K562 (cell line): ENCODE measurements around the gene PGPEP1. TPM values are rescaled to one million over a fixed set of nuclear protein-coding genes. Genes with fewer than 3 reads are reported as not detected.

Experiments used
- CHD7 ChIP-seq: fragments of 200-600 bp; sonication (generic); IDR thresholded peaks from one replicate; pipeline ENCODE4 v1.6.1; 2012; ENCODE audit warnings: mild to moderate bottlenecking, low read depth, low read length, inconsistent platforms
- ERF ChIP-seq: fragments of 450-650 bp; formaldehyde crosslinking; IDR thresholded peaks from 2 replicates; pipeline ENCODE4 v1.4.0; 2020; ENCODE audit warnings: mild to moderate bottlenecking, mixed read lengths
- ETV6 ChIP-seq, 3 experiments: fragments of 150-350 bp in 1 of 3; sonication (generic) in 1 of 3; formaldehyde crosslinking in 1 of 3; IDR thresholded peaks; 2 replicates each; pipeline versions ENCODE4 v1.6.1 to v1.8.0; 2014 to 2022; ENCODE audit warnings: borderline replicate concordance in 2 of 3, low read depth in 2 of 3, antibody characterized with exemption in 1 of 3, low read length in 1 of 3, mild to moderate bottlenecking in 1 of 3, missing genetic modification reagents in 1 of 3
- GMEB1 ChIP-seq: fragments of 250-450 bp; sonication (Bioruptor Pico); IDR thresholded peaks from 2 replicates; pipeline ENCODE4 v1.4.0; 2020; ENCODE audit warnings: mild to moderate bottlenecking
- HNRNPK ChIP-seq: fragments of 200-400 bp; formaldehyde crosslinking; IDR thresholded peaks from one replicate; pipeline ENCODE4 v1.6.1; 2018; ENCODE audit warnings: mild to moderate bottlenecking, low read depth, low read length; ENCODE audit not compliant: poor library complexity, severe bottlenecking
- MAX ChIP-seq: sonication (generic); formaldehyde crosslinking; IDR thresholded peaks from 2 replicates; pipeline ENCODE4 v1.9.0; 2022; ENCODE audit warnings: mild to moderate bottlenecking, missing genetic modification reagents
- PML ChIP-seq: IDR thresholded peaks from 2 replicates; pipeline ENCODE4 v1.6.1; 2012; ENCODE audit warnings: low read length, inconsistent platforms
- SIN3A ChIP-seq, 2 experiments: fragments of 150-350 bp in 1 of 2; IDR thresholded peaks; 2 replicates each; pipeline ENCODE4 v1.6.1; 2011 to 2016; ENCODE audit warnings: borderline replicate concordance in 2 of 2, low read depth in 2 of 2, low read length in 2 of 2, mild to moderate bottlenecking in 2 of 2, moderate library complexity in 2 of 2; ENCODE audit not compliant: control insufficient read depth in 1 of 2
- SMAD4 ChIP-seq: fragments of 250-450 bp; sonication (Bioruptor Pico); conservative IDR thresholded peaks from 2 replicates; pipeline ENCODE4 v1.8.0; 2021; ENCODE audit warnings: inconsistent platforms, mild to moderate bottlenecking, moderate library complexity
- ZBTB9 ChIP-seq: fragments of 450-650 bp; formaldehyde crosslinking; IDR thresholded peaks from 2 replicates; pipeline ENCODE4 v1.4.0; 2020; ENCODE audit warnings: mild to moderate bottlenecking, moderate library complexity
- ZNF644 ChIP-seq: fragments of 200-800 bp; sonication (Bioruptor generic); IDR thresholded peaks from 2 replicates; pipeline ENCODE4 v1.6.1; 2016; ENCODE audit warnings: low read depth, missing genetic modification characterization, missing compliant biosample characterization
- polyA plus RNA-seq, 8 experiments: library from polyadenylated mRNA; depleted of rRNA in 4 of 8; stranded (reverse) in 5 of 8; unstranded in 3 of 8; fragments of >200 nt; fragmentation: Nextera tagmentation in 2 of 8; fragmentation: Illumina TruSeq in 1 of 8; extraction: Ambion mirVana in 2 of 8; extraction: Trizol in 1 of 8; gene quantifications; 2 replicates each; pipeline versions ENCODE4 v1.2.1 to v1.2.3, GENCODE V29; 2011 to 2014; ENCODE audit warnings: inconsistent platforms in 1 of 8, missing spikeins in 1 of 8
- total RNA-seq, 7 experiments: library from RNA; depleted of rRNA in 6 of 7; stranded (reverse); fragments of >200 nt in 6 of 7; fragmentation: Illumina TruSeq in 2 of 7; extraction: Trizol in 2 of 7; gene quantifications; 2 replicates each; pipeline versions ENCODE4 v1.2.1 to v1.2.3, GENCODE V29; 2011 to 2021; ENCODE audit warnings: low replicate concordance in 1 of 7

PGPEP1 gene
- total and polyA plus RNA-seq, 9 of the 15 experiments (the other 6 are each of a cell fraction or from before 2014, with no cell fraction given) = 10.0 to 69.6 (median 33.5) TPM

- peak; percentile 92 for TF ChIP-seq MAX
- TF ChIP-seq CHD7 = no peak
- TF ChIP-seq ZNF644 (tag) = peak; percentile 75
- TF ChIP-seq SIN3A (IDR thresholded peaks at IDR 0.05; ENCODE audit: borderline replicate concordance in 2 of 2, control insufficient read depth in 1 of 2, low read depth in 2 of 2, low read length in 2 of 2) = peak; percentile 49 to 73; a peak in 1 of 4 replicates
- TF ChIP-seq PML = no peak
- TF ChIP-seq GMEB1 = peak; percentile 92
- TF ChIP-seq ERF (CRISPR knock-in tag) = peak; percentile 46; the same call in 1 of the 2 replicates
- TF ChIP-seq ZBTB9 = no peak
- no peak for TF ChIP-seq HNRNPK
- TF ChIP-seq SMAD4 (CRISPR knock-in tag) = peak; percentile 94
- peak in 1 of 2 experiments; percentile 67; a peak in 2 of 4 replicates for TF ChIP-seq ETV6 (IDR thresholded peaks at IDR 0.05; ENCODE audit: borderline replicate concordance in 1 of 2, low read depth in 2 of 2, low read length in 1 of 2)
- peak; percentile 81; the same call in 1 of the 2 replicates for TF ChIP-seq ETV6 (CRISPR knock-in tag; IDR thresholded peaks at IDR 0.05; ENCODE audit: borderline replicate concordance)
Measured at GRCh38 chr19:18419195-18419698, 78.8 kb downstream of the PGPEP1 start, which contains the start of gene SSBP4 (continued).
